Muscle of leg (tissue), 9 donors: Measurements from ENCODE around the gene PDLIM4. TPM values are rescaled to one million over a fixed set of nuclear protein-coding genes. Genes with fewer than 3 reads are reported as not detected.

Experiments used
- polyA plus RNA-seq, 8 donors: library from polyadenylated mRNA; unstranded; fragments of 120-200 nt; gene quantifications; one replicate each; pipeline versions ENCODE4 v1.2.1 to v1.2.3, GENCODE V29; 2013; ENCODE audit warnings: inconsistent platforms in 1 of 8, low replicate concordance in 1 of 8; ENCODE audit not compliant: insufficient read length in 8 of 8, insufficient read depth in 1 of 8
- total RNA-seq: library from RNA; stranded (reverse); fragments of 120-200 nt; gene quantifications from one replicate; pipeline ENCODE4 v1.2.4, GENCODE V29; 2013

PDLIM4 gene
- total and polyA plus RNA-seq, 9 donors = 29.7 to 84.3 (median 60.9) TPM

Other genes with a start within 250 kb of the PDLIM4 start
- gene ACSL6, start 246.0 kb upstream of the PDLIM4 start, total RNA-seq = 0.62 TPM
- 1 to 10 TPM in 1 of 8 donors, under 1 TPM in 7; 0.25 to 1.1 (median 0.51) TPM for gene ACSL6, start 246.0 kb upstream of the PDLIM4 start, polyA plus RNA-seq
- not detected for gene IL3, start 197.0 kb upstream of the PDLIM4 start, total RNA-seq
- gene IL3, start 197.0 kb upstream of the PDLIM4 start, polyA plus RNA-seq = not detected
- not detected for gene CSF2, start 183.9 kb upstream of the PDLIM4 start, total RNA-seq
- not detected for gene CSF2, start 183.9 kb upstream of the PDLIM4 start, polyA plus RNA-seq
- 56.1 TPM for gene P4HA2, start 29.8 kb upstream of the PDLIM4 start, total RNA-seq
- gene P4HA2, start 29.8 kb upstream of the PDLIM4 start, polyA plus RNA-seq = 10 to 100 TPM; 40.7 to 71.3 (median 50.3) TPM
- gene SLC22A4, start 36.7 kb downstream of the PDLIM4 start, total RNA-seq = 2.7 TPM
- 1 to 10 TPM; 2.7 to 4.5 (median 3.0) TPM for gene SLC22A4, start 36.7 kb downstream of the PDLIM4 start, polyA plus RNA-seq
- 3.7 TPM for gene SLC22A5, start 112.0 kb downstream of the PDLIM4 start, total RNA-seq
- gene SLC22A5, start 112.0 kb downstream of the PDLIM4 start, polyA plus RNA-seq = 1 to 10 TPM; 5.7 to 8.9 (median 6.7) TPM
- 3.7 TPM for gene IRF1, start 233.1 kb downstream of the PDLIM4 start, total RNA-seq
- gene IRF1, start 233.1 kb downstream of the PDLIM4 start, polyA plus RNA-seq = 10 to 100 TPM in 2 of 8 donors, 1 to 10 TPM in 6; 8.6 to 12.8 (median 9.0) TPM